GM12878 (cell line): ENCODE data around the gene PBLD. TPM values are rescaled to one million over a fixed set of nuclear protein-coding genes. Genes with fewer than 3 reads are reported as not detected.

Experiments
- ATAC-seq: fragments of 200-7000 bp; cut with Tn5 transposase; 3 replicates; pipeline ENCODE4 v1.9.1; 2020; ENCODE audit warnings: mild to moderate bottlenecking, moderate library complexity
- BruUV-seq: library from RNA; stranded (reverse); fragments of 400-500 nt; replicated peaks from 2 replicates; lab custom pipeline; 2021; lab: Mats Ljungman, UMichigan
- CTCF ChIA-PET: fragments of 300-600 bp; sonication (Branson Sonifier 250); formaldehyde crosslinking; extraction: SDS; loops from one replicate; lab custom pipeline; 2021; ENCODE audit warnings: inconsistent platforms; lab: Yijun Ruan, JAX
- POLR2A ChIA-PET: fragments of 350-600 bp; formaldehyde crosslinking; extraction: SDS; loops from one replicate; lab custom pipeline; 2021; ENCODE audit warnings: inconsistent platforms; lab: Charles Lee
- RAD21 ChIA-PET: fragments of 300-600 bp; sonication (Branson Sonifier 250); formaldehyde crosslinking; loops from one replicate; lab custom pipeline; 2023; ENCODE audit warnings: antibody characterized with exemption; ENCODE audit not compliant: unreplicated experiment; lab: Charles Lee
- SMC1A ChIA-PET: fragments of 300-600 bp; sonication (Branson Sonifier 250); formaldehyde crosslinking; loops from one replicate; lab custom pipeline; 2023; ENCODE audit not compliant: unreplicated experiment, uncharacterized antibody; lab: Charles Lee
- DNase-seq: peaks from one replicate; pipeline ENCODE4 v3.0.0-alpha.2; 2011; ENCODE audit warnings: low read depth, low spot score
- FAIRE-seq: peaks from 3 replicates; lab custom pipeline; 2011; peaks lifted over from hg19 to GRCh38; lab: Jason Lieb, UNC
- H2AFZ ChIP-seq: 2 replicates; pipeline ENCODE4 v1.6.0; 2011; ENCODE audit warnings: low read depth, low read length, control low read depth; ENCODE audit not compliant: control insufficient read depth
- H3K27ac ChIP-seq: 2 replicates; pipeline ENCODE4 v1.5.1; 2011; ENCODE audit warnings: control low read depth; ENCODE audit not compliant: control insufficient read depth, insufficient read depth
- H3K27me3 ChIP-seq, 2 experiments: replicated peaks in 1 of 2; 2 replicates each; pipeline versions ENCODE4 v1.6.0 to v1.6.1; 2011; ENCODE audit warnings: low read length in 1 of 2; ENCODE audit not compliant: control insufficient read depth in 2 of 2, insufficient read depth in 2 of 2
- H3K36me3 ChIP-seq, 2 experiments: 2 replicates each; pipeline ENCODE4 v1.5.1; 2011; ENCODE audit warnings: low read length in 1 of 2; ENCODE audit not compliant: control insufficient read depth in 2 of 2, insufficient read depth in 2 of 2
- H3K4me1 ChIP-seq: 2 replicates; pipeline ENCODE4 v1.6.1; 2011; ENCODE audit warnings: mild to moderate bottlenecking, low read length, moderate library complexity, mixed read lengths; ENCODE audit not compliant: control insufficient read depth, insufficient read depth
- H3K4me2 ChIP-seq: 2 replicates; pipeline ENCODE4 v1.6.0; 2011; ENCODE audit warnings: control low read depth; ENCODE audit not compliant: control insufficient read depth, insufficient read depth
- H3K4me3 ChIP-seq: fragments of 200-600 bp; sonication (generic); 2 replicates; pipeline ENCODE4 v1.5.1; 2016
- H3K79me2 ChIP-seq: 2 replicates; pipeline ENCODE4 v1.6.0; 2011; ENCODE audit warnings: low read length; ENCODE audit not compliant: control insufficient read depth, insufficient read depth
- H3K9ac ChIP-seq: 2 replicates; pipeline ENCODE4 v1.8.0; 2011; ENCODE audit warnings: low read length, control low read depth, mixed read lengths; ENCODE audit not compliant: control insufficient read depth, insufficient read depth
- H3K9me3 ChIP-seq: replicated peaks from 3 replicates; pipeline ENCODE4 v1.5.1; 2011; ENCODE audit warnings: mild to moderate bottlenecking, low read length; ENCODE audit not compliant: control insufficient read depth, insufficient read depth
- H4K20me1 ChIP-seq: 2 replicates; pipeline ENCODE4 v1.6.0; 2011; ENCODE audit not compliant: control insufficient read depth, insufficient read depth
- E4F1 ChIP-seq: fragments of 450-650 bp; IDR thresholded peaks from 2 replicates; pipeline ENCODE4 v1.6.1; 2018; ENCODE audit warnings: borderline replicate concordance, mild to moderate bottlenecking; ENCODE audit not compliant: partially characterized antibody
- JUND ChIP-seq: IDR thresholded peaks from 2 replicates; pipeline ENCODE4 v1.6.1; 2012; ENCODE audit warnings: low read depth, mild to moderate bottlenecking, low read length, improper control_type of control experiment, moderate library complexity
- KLF5 ChIP-seq: fragments of 450-650 bp; IDR thresholded peaks from 2 replicates; pipeline ENCODE4 v1.6.1; 2014; ENCODE audit warnings: mild to moderate bottlenecking; ENCODE audit not compliant: partially characterized antibody
- MEF2A ChIP-seq: IDR thresholded peaks from 2 replicates; pipeline ENCODE4 v1.6.1; 2011; ENCODE audit warnings: low read depth, mild to moderate bottlenecking, low read length, moderate library complexity; ENCODE audit not compliant: insufficient read depth
- MYB ChIP-seq: fragments of 150-350 bp; IDR thresholded peaks from 2 replicates; pipeline ENCODE4 v1.6.1; 2014; ENCODE audit warnings: mild to moderate bottlenecking, low read depth, low read length, borderline replicate concordance
- MYC ChIP-seq: IDR thresholded peaks from 2 replicates; pipeline ENCODE4 v1.6.1; 2011; ENCODE audit warnings: mild to moderate bottlenecking, low read length, moderate library complexity, inconsistent platforms; ENCODE audit not compliant: insufficient read depth, insufficient replicate concordance, insufficient read length, severe bottlenecking
- NFYB ChIP-seq: IDR thresholded peaks from 2 replicates; pipeline ENCODE4 v1.6.1; 2011; ENCODE audit warnings: low read depth, mild to moderate bottlenecking, low read length, improper control_type of control experiment, moderate library complexity; ENCODE audit not compliant: insufficient read depth
- NR2F1 ChIP-seq: fragments of 450-650 bp; conservative IDR thresholded peaks from 2 replicates; pipeline ENCODE4 v1.6.1; 2017; ENCODE audit warnings: mild to moderate bottlenecking
- PKNOX1 ChIP-seq: fragments of 450-650 bp; IDR thresholded peaks from 2 replicates; pipeline ENCODE4 v1.6.1; 2016; ENCODE audit warnings: mild to moderate bottlenecking
- POLR2A ChIP-seq: IDR thresholded peaks from 2 replicates; pipeline ENCODE4 v1.6.1; 2011; ENCODE audit warnings: low read depth, mild to moderate bottlenecking, low read length
- POLR2AphosphoS2 ChIP-seq: IDR thresholded peaks from 2 replicates; pipeline ENCODE4 v1.6.1; 2011; ENCODE audit warnings: low read depth, mild to moderate bottlenecking, low read length, improper control_type of control experiment, moderate library complexity
- RAD21 ChIP-seq: IDR thresholded peaks from 2 replicates; pipeline ENCODE4 v1.6.1; 2011; ENCODE audit warnings: mild to moderate bottlenecking, low read depth, low read length, moderate library complexity; ENCODE audit not compliant: insufficient read depth
- RBBP5 ChIP-seq: fragments of 200-600 bp; sonication (generic); conservative IDR thresholded peaks from 2 replicates; pipeline ENCODE4 v1.6.1; 2016
- SKIL ChIP-seq: fragments of 450-650 bp; IDR thresholded peaks from 2 replicates; pipeline ENCODE4 v1.6.1; 2017; ENCODE audit warnings: mild to moderate bottlenecking, low read depth, inconsistent platforms; ENCODE audit not compliant: poor library complexity, severe bottlenecking
- TCF12 ChIP-seq: IDR thresholded peaks from 2 replicates; pipeline ENCODE4 v1.6.1; 2011; ENCODE audit warnings: low read depth, mild to moderate bottlenecking, low read length
- ZBTB4 ChIP-seq: fragments of 450-650 bp; formaldehyde crosslinking; IDR thresholded peaks from 2 replicates; pipeline ENCODE4 v1.4.0; 2022; ENCODE audit warnings: mild to moderate bottlenecking, moderate library complexity
- WGBS: methylation state at CpG from one replicate; pipeline ENCODE4 v1.1.6; 2016; ENCODE audit warnings: low lambda C conversion rate; ENCODE audit not compliant: insufficient replicate concordance, insufficient coverage; ENCODE audit errors: missing lambda C conversion rate; 5-methylcytosine and 5-hydroxymethylcytosine counted together
- in situ Hi-C: fragments of 300-500 bp; cut with MboI; formaldehyde crosslinking; loops from 9 replicates; pipeline ENCODE4 v1.14.3; 2018; ENCODE audit warnings: mixed read lengths
- intact Hi-C: fragments of 100-400 bp; cut with micrococcal nuclease; formaldehyde crosslinking; loops from one replicate; pipeline ENCODE4 v1.14.2; 2022; ENCODE audit not compliant: unreplicated experiment
- polyA plus RNA-seq, 11 experiments: library from polyadenylated mRNA; depleted of rRNA in 4 of 11; unstranded in 6 of 11; stranded (reverse) in 5 of 11; fragments of >200 nt; fragmentation: Nextera tagmentation in 4 of 11; fragmentation: Illumina TruSeq in 1 of 11; extraction: Ambion mirVana in 4 of 11; extraction: Trizol in 1 of 11; gene quantifications; 1 replicate in 1 of 11; 2 replicates in 10 of 11; pipeline versions ENCODE4 v1.2.1 to v1.2.3, GENCODE V29; 2011 to 2016; ENCODE audit warnings: inconsistent platforms in 2 of 11, missing spikeins in 2 of 11, low read depth in 1 of 11
- total RNA-seq, 4 experiments: library from RNA; depleted of rRNA in 3 of 4; stranded (reverse); fragments of >200 nt in 3 of 4; fragmentation: Illumina TruSeq in 1 of 4; extraction: Trizol in 1 of 4; gene quantifications; 2 replicates each; pipeline versions ENCODE4 v1.2.1 to v1.2.3, GENCODE V29; 2013 to 2021

Gene PBLD
- total and polyA plus RNA-seq, 10 of the 15 experiments (the other 5 are each of a cell fraction or from before 2014, with no cell fraction given) = 0.68 to 2.8 (median 1.7) TPM

GRCh38 chr10:68251151-68251550 lies 81.6 kb downstream of the PBLD start:
- in situ Hi-C loops (no loop called here), intact Hi-C loops (no loop called here)
- no peak overlapping the region for H3K4me2 ChIP-seq
- no TSS peak for BruUV-seq
- FAIRE-seq (no peak), ATAC-seq (no peak), DNase-seq (no peak)
- no peaks in the 10 kb centered on the region for H4K20me1 ChIP-seq
- ChIA-PET SMC1A (interaction anchor here (1.3 to 1.4 kb wide), 2 partner anchors 34 to 49 kb away, joined by 3 to 4 read pairs; no protein-coding TSS in a partner anchor), RAD21 (no interaction called here), POLR2A (interaction anchor here (0.6 kb wide), 1 partner anchor 58 kb away, joined by 3 read pairs; no protein-coding TSS in a partner anchor), CTCF (interaction anchor here (1.0 to 2.3 kb wide), 3 partner anchors 21 to 51 kb away, joined by 3 to 7 read pairs (median 3); no protein-coding TSS in a partner anchor)
- H3K27me3 ChIP-seq = no peaks in the 10 kb centered on the region
- peaks cover 7% of the 10 kb centered on the region for H3K4me1 ChIP-seq
- H3K9ac ChIP-seq = no peak overlapping the region
- no peaks in the 10 kb centered on the region for H3K9me3 ChIP-seq
- no peak overlapping the region for H3K27ac ChIP-seq
- no peaks in the 10 kb centered on the region for H3K79me2 ChIP-seq
- H3K36me3 ChIP-seq = no peaks in the 10 kb centered on the region
- no peak overlapping the region for H2AFZ ChIP-seq
- H3K4me3 ChIP-seq = no peak overlapping the region
- 91% methylated on average over 7 of the region's 7 CpGs for WGBS
- TF ChIP-seq RBBP5 = no peak
- no peak for TF ChIP-seq TCF12
- no peak for TF ChIP-seq NR2F1
- TF ChIP-seq RAD21 = no peak
- no peak for TF ChIP-seq ZBTB4 (CRISPR knock-in tag)
- TF ChIP-seq SKIL = no peak
- TF ChIP-seq PKNOX1 = no peak
- TF ChIP-seq MEF2A = no peak
- no peak for TF ChIP-seq POLR2AphosphoS2
- TF ChIP-seq NFYB = no peak
- no peak for TF ChIP-seq MYC
- TF ChIP-seq POLR2A = no peak
- TF ChIP-seq E4F1 = no peak
- TF ChIP-seq KLF5 = no peak
- TF ChIP-seq JUND = no peak
- TF ChIP-seq MYB = no peak
